MM.1S (cell line): ENCODE measurements around the gene KIFAP3.

ENCODE experiments used
- DNase-seq: peaks from one replicate; pipeline ENCODE4 v3.0.0-alpha.2; 2015
- H2AFZ ChIP-seq: fragments of 300-600 bp; sonication (generic); 2 replicates; pipeline ENCODE4 v1.6.0; 2016; ENCODE audit warnings: antibody characterized with exemption, low read length
- H3F3A ChIP-seq: fragments of 300-600 bp; sonication (generic); 2 replicates; pipeline ENCODE4 v1.6.1; 2016; ENCODE audit warnings: mild to moderate bottlenecking, antibody characterized with exemption, low read length, moderate library complexity, mixed read lengths; ENCODE audit not compliant: insufficient read depth
- H3K27ac ChIP-seq: fragments of 300-600 bp; sonication (generic); 2 replicates; pipeline ENCODE4 v1.5.1; 2016; ENCODE audit warnings: mild to moderate bottlenecking, low read length
- H3K27me3 ChIP-seq: fragments of 300-600 bp; sonication (generic); replicated peaks from 2 replicates; pipeline ENCODE4 v1.6.0; 2016; ENCODE audit warnings: low read length; ENCODE audit not compliant: insufficient read depth
- H3K36me3 ChIP-seq: fragments of 300-600 bp; sonication (generic); replicated peaks from 2 replicates; pipeline ENCODE4 v1.6.1; 2016; ENCODE audit warnings: mild to moderate bottlenecking, low read length, mixed read lengths; ENCODE audit not compliant: insufficient read depth
- H3K4me1 ChIP-seq: fragments of 300-600 bp; sonication (generic); 2 replicates; pipeline ENCODE4 v1.6.1; 2016; ENCODE audit warnings: low read length, mixed read lengths
- H3K4me2 ChIP-seq: fragments of 300-600 bp; sonication (generic); 2 replicates; pipeline ENCODE4 v1.6.0; 2016; ENCODE audit warnings: low read depth, low read length
- H3K4me3 ChIP-seq: fragments of 300-600 bp; sonication (generic); 2 replicates; pipeline ENCODE4 v1.5.1; 2016; ENCODE audit warnings: low read length, mixed read lengths
- H3K79me2 ChIP-seq: fragments of 300-600 bp; sonication (generic); 2 replicates; pipeline ENCODE4 v1.6.1; 2016; ENCODE audit warnings: mixed run types, low read length, mixed read lengths
- H3K9ac ChIP-seq: fragments of 300-600 bp; sonication (generic); 2 replicates; pipeline ENCODE4 v1.6.1; 2016; ENCODE audit warnings: low read length, mixed read lengths
- H3K9me2 ChIP-seq: fragments of 300-600 bp; sonication (generic); replicated peaks from 2 replicates; pipeline ENCODE4 v1.6.1; 2016; ENCODE audit warnings: mild to moderate bottlenecking, low read length, mixed read lengths; ENCODE audit not compliant: insufficient read depth
- H3K9me3 ChIP-seq: fragments of 300-600 bp; sonication (generic); replicated peaks from 2 replicates; pipeline ENCODE4 v1.6.1; 2016; ENCODE audit warnings: mild to moderate bottlenecking, low read length, mixed read lengths; ENCODE audit not compliant: insufficient read depth
- H4K20me1 ChIP-seq: fragments of 300-600 bp; sonication (generic); 2 replicates; pipeline ENCODE4 v1.6.1; 2016; ENCODE audit warnings: mild to moderate bottlenecking, low read length, moderate library complexity, mixed read lengths; ENCODE audit not compliant: insufficient read depth
- CTCF ChIP-seq: fragments of 300-600 bp; sonication (generic); IDR thresholded peaks from 2 replicates; pipeline ENCODE4 v1.5.1; 2016; ENCODE audit warnings: antibody characterized with exemption, low read length, mixed read lengths
- EZH2 ChIP-seq: fragments of 300-600 bp; sonication (generic); optimal IDR thresholded peaks from 2 replicates; pipeline ENCODE3; 2017; ENCODE audit warnings: low read depth, mild to moderate bottlenecking, antibody characterized with exemption, low read length, mixed read lengths
- EZH2phosphoT487 ChIP-seq: fragments of 300-600 bp; sonication (generic); IDR thresholded peaks from 2 replicates; pipeline ENCODE4 v1.6.1; 2018; ENCODE audit warnings: antibody characterized with exemption, low read length

The KIFAP3 gene

DNA sequence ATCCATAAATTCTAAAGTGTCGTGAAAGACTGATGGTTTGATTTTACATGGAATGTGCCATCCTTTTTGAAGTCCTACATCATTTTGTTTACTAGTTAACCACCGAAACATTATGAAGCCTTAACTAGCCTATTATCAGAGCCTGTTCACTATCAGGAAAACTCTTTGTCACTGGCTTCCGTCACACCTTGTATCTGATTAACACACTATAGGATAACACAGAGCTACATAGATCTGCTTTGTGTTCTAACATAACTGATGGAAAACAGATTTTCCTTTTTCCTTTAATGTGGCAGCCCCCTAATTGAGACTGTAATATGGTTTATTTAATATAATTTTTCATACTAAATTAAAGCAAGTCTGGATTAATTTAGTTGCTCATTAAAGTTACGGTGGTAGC is 106.3 kb downstream of the KIFAP3 start:
- TF ChIP-seq EZH2phosphoT487 = no peak
- no peak for TF ChIP-seq EZH2
- TF ChIP-seq CTCF = no peak
- H3F3A ChIP-seq = no peaks in the 10 kb centered on the region

DNA sequence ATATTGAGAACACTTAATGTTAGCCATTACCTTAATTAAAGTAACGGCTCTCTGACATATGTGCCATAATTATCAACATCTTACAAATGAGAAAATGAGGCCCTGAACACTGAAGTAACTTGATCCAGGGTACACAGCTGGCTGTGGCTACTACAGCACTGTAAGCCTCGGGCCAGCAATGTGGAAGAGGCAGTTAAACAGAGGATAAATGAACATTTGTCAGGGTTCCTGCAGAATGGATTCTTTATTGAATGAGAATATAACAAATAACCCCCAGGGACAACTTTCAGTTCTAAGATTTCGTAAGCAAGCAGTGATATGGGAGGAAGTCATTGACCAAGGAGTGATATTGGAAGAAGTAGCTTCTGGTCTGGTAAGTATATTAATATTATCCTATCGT is 110.3 kb downstream of the KIFAP3 start:
- Histone ChIP-seq H4K20me1 (no peaks in the 10 kb centered on the region), H3K27me3 (no peaks in the 10 kb centered on the region), H3K4me3 (no peak overlapping the region), H3K9ac (no peak overlapping the region), H3K36me3 (no peaks in the 10 kb centered on the region), H3K27ac (no peak overlapping the region), H3K79me2 (no peaks in the 10 kb centered on the region), H3K9me3 (no peaks in the 10 kb centered on the region), H3F3A (no peaks in the 10 kb centered on the region), H2AFZ (no peak overlapping the region), H3K4me1 (no peaks in the 10 kb centered on the region), H3K9me2 (no peaks in the 10 kb centered on the region), H3K4me2 (no peak overlapping the region)
- TF ChIP-seq CTCF (no peak), EZH2 (no peak), EZH2phosphoT487 (no peak)
- DNase-seq = no peak

More for the DNA sequence above, 106.3 kb downstream of the KIFAP3 start:
- H3K9me3 ChIP-seq = no peaks in the 10 kb centered on the region
- H3K9ac ChIP-seq = no peak overlapping the region
- no peaks in the 10 kb centered on the region for H3K27me3 ChIP-seq
- no peak for DNase-seq
- no peaks in the 10 kb centered on the region for H3K36me3 ChIP-seq
- H3K27ac ChIP-seq = no peak overlapping the region
- H3K4me3 ChIP-seq = no peak overlapping the region
- H3K9me2 ChIP-seq = no peaks in the 10 kb centered on the region
- no peak overlapping the region for H3K4me2 ChIP-seq
- no peaks in the 10 kb centered on the region for H3K79me2 ChIP-seq
- H3K4me1 ChIP-seq = no peaks in the 10 kb centered on the region
- H4K20me1 ChIP-seq = no peaks in the 10 kb centered on the region
- H2AFZ ChIP-seq = no peak overlapping the region

DNA sequence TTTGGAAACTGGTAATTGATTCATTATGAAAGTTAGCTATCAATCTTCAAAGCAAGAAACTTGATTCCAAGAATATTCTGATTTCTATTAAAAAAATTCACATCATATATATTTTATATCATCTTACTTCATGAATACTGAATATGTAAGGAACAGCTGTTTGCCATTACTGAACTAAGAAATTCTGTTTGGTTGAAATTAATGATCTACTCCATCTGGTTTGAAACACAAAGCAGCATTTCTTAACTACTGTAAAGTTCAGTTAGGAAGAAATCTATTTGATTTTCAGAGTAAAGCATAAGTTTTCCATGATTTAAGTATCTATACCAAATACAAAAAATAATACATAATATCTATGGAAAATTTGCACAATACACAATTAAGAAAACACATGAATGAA is 114.8 kb downstream of the KIFAP3 start:
- no peak for TF ChIP-seq EZH2
- TF ChIP-seq CTCF = no peak
- no peak for TF ChIP-seq EZH2phosphoT487
- no peaks in the 10 kb centered on the region for H3K9me3 ChIP-seq
- no peaks in the 10 kb centered on the region for H4K20me1 ChIP-seq
- H3K4me1 ChIP-seq = no peaks in the 10 kb centered on the region
- no peak overlapping the region for H3K27ac ChIP-seq
- H3K9ac ChIP-seq = no peak overlapping the region
- H3K79me2 ChIP-seq = no peaks in the 10 kb centered on the region
- H3F3A ChIP-seq = no peaks in the 10 kb centered on the region
- H3K36me3 ChIP-seq = no peaks in the 10 kb centered on the region
- H3K27me3 ChIP-seq = no peaks in the 10 kb centered on the region
- no peak overlapping the region for H2AFZ ChIP-seq
- no peak overlapping the region for H3K4me2 ChIP-seq
- no peaks in the 10 kb centered on the region for H3K9me2 ChIP-seq
- no peak overlapping the region for H3K4me3 ChIP-seq
- DNase-seq = no peak

DNA sequence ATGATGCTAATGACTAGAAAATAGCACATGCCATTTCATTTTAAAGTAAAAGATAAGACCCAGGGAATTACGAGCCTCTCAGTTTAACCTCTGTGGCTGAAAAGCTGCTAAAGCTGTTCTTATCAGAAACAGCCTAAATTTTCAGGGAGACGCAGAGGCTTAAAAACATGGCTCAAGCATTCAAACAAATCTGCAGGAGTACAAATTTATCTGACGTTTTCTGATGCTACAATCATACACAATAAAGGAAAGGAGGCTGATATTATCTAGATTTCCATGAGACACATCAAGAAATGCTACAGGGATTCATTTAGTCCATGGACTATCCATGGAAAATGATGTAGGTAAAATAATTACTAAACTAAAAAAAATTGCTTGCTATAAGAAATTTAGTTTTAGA is 115.5 kb downstream of the KIFAP3 start:
- H3K4me2 ChIP-seq = no peak overlapping the region
- no peak overlapping the region for H2AFZ ChIP-seq
- DNase-seq = no peak
- TF ChIP-seq CTCF (no peak), EZH2phosphoT487 (no peak), EZH2 (no peak)
- H3K27ac ChIP-seq = no peak overlapping the region
- no peaks in the 10 kb centered on the region for H3K4me1 ChIP-seq
- H3K4me3 ChIP-seq = no peak overlapping the region
- H3K9me3 ChIP-seq = no peaks in the 10 kb centered on the region
- H3K9ac ChIP-seq = no peak overlapping the region
- no peaks in the 10 kb centered on the region for H3K27me3 ChIP-seq
- no peaks in the 10 kb centered on the region for H3F3A ChIP-seq
- no peaks in the 10 kb centered on the region for H3K36me3 ChIP-seq
- H4K20me1 ChIP-seq = no peaks in the 10 kb centered on the region
- no peaks in the 10 kb centered on the region for H3K9me2 ChIP-seq
- no peaks in the 10 kb centered on the region for H3K79me2 ChIP-seq
